ENCODE data around the gene PRKCH.
A peak's percentile ranks its signal among the peaks of the same experiment; 100 is the strongest.

Gene PRKCH

GRCh38 chr14:61562321-61563161 is 241.2 kb downstream of the PRKCH start:
- no peak for DNase-seq

GRCh38 chr14:61563162-61563511 is 241.8 kb downstream of the PRKCH start:
- no peak for DNase-seq

- no peak for DNase-seq
These were observed 242.7 kb downstream of the PRKCH start for GRCh38 chr14:61563880-61564617.

GRCh38 chr14:61564618-61565091 is 243.3 kb downstream of the PRKCH start:
- DNase-seq, result no peak

- no peak for DNase-seq
These were observed 243.8 kb downstream of the PRKCH start for GRCh38 chr14:61565181-61565580.

- DNase-seq, result no peak
These were observed 244.6 kb downstream of the PRKCH start for GRCh38 chr14:61565836-61566536.

GRCh38 chr14:61566537-61567225 is 245.3 kb downstream of the PRKCH start:
- no peak for DNase-seq

GRCh38 chr14:61567838-61568571 is 246.6 kb downstream of the PRKCH start:
- no peak for DNase-seq

- peak in 7 of 58 donors; percentile 14 to 64 (median 29) for DNase-seq
These were observed 247.2 kb downstream of the PRKCH start for GRCh38 chr14:61568572-61569011.

GRCh38 chr14:61569308-61569707 is 247.9 kb downstream of the PRKCH start:
- no peak for DNase-seq

GRCh38 chr14:61569812-61570548 is 248.6 kb downstream of the PRKCH start:
- DNase-seq, result no peak

GRCh38 chr14:61570549-61571290 is 249.3 kb downstream of the PRKCH start:
- DNase-seq, result no peak

- no peak for DNase-seq
These were observed 250.5 kb downstream of the PRKCH start for GRCh38 chr14:61571917-61572316.

GRCh38 chr14:61573321-61573720 is 251.9 kb downstream of the PRKCH start:
- no peak for DNase-seq

GRCh38 chr14:61573748-61574513 is 252.6 kb downstream of the PRKCH start:
- no peak for DNase-seq

GRCh38 chr14:61574514-61574807 is 253.1 kb downstream of the PRKCH start:
- DNase-seq, result no peak

GRCh38 chr14:61575126-61575525 is 253.7 kb downstream of the PRKCH start:
- DNase-seq, result no peak

GRCh38 chr14:61575551-61576150 is 254.3 kb downstream of the PRKCH start:
- no peak for DNase-seq
